HepG2 (cell line): ENCODE data around the gene RBBP8NL. TPM values are rescaled to one million over a fixed set of nuclear protein-coding genes. Genes with fewer than 3 reads are reported as not detected.

Source experiments
- EED ChIP-seq: sonication (generic); formaldehyde crosslinking; IDR thresholded peaks from 2 replicates; pipeline ENCODE4 v1.5.0; 2020; ENCODE audit warnings: mild to moderate bottlenecking, missing genetic modification reagents
- ELF1 ChIP-seq: sonication (generic); formaldehyde crosslinking; IDR thresholded peaks from 2 replicates; pipeline ENCODE4 v1.4.0; 2020; ENCODE audit warnings: missing genetic modification reagents
- FOXA3 ChIP-seq: IDR thresholded peaks from 2 replicates; pipeline ENCODE4 v1.6.1; 2016; ENCODE audit warnings: missing genetic modification reagents, missing compliant biosample characterization
- GATAD1 ChIP-seq: IDR thresholded peaks from 2 replicates; pipeline ENCODE4 v1.6.1; 2016; ENCODE audit warnings: missing genetic modification reagents, missing compliant biosample characterization
- MAZ ChIP-seq, 2 experiments: sonication (generic) in 1 of 2; formaldehyde crosslinking in 1 of 2; IDR thresholded peaks; 2 replicates each; pipeline versions ENCODE4 v1.5.0 to v1.6.1; 2012 to 2020; ENCODE audit warnings: low read depth in 2 of 2, mild to moderate bottlenecking in 2 of 2, borderline replicate concordance in 1 of 2, improper control_type of control experiment in 1 of 2, low read length in 1 of 2, missing genetic modification reagents in 1 of 2, moderate library complexity in 1 of 2
- MIER2 ChIP-seq: IDR thresholded peaks from 2 replicates; pipeline ENCODE4 v1.6.1; 2016; ENCODE audit warnings: missing biosample characterization, missing genetic modification reagents
- PAWR ChIP-seq: sonication (generic); formaldehyde crosslinking; IDR thresholded peaks from 2 replicates; pipeline ENCODE4 v1.4.0; 2020; ENCODE audit warnings: missing genetic modification reagents, mild to moderate bottlenecking, borderline replicate concordance
- ZBTB38 ChIP-seq: sonication (generic); formaldehyde crosslinking; IDR thresholded peaks from 2 replicates; pipeline ENCODE4 v1.5.1; 2020; ENCODE audit warnings: mild to moderate bottlenecking, missing genetic modification reagents
- ZBTB39 ChIP-seq: sonication (generic); formaldehyde crosslinking; IDR thresholded peaks from 2 replicates; pipeline ENCODE4 v1.5.0; 2020; ENCODE audit warnings: missing genetic modification reagents
- ZNF12 ChIP-seq: sonication (generic); formaldehyde crosslinking; IDR thresholded peaks from 2 replicates; pipeline ENCODE4 v1.5.0; 2020; ENCODE audit warnings: missing genetic modification reagents
- ZNF432 ChIP-seq: sonication (generic); formaldehyde crosslinking; IDR thresholded peaks from 2 replicates; pipeline ENCODE4 v1.5.0; 2020; ENCODE audit warnings: missing genetic modification reagents, mild to moderate bottlenecking, borderline replicate concordance
- ZNF710 ChIP-seq: sonication (generic); formaldehyde crosslinking; IDR thresholded peaks from 2 replicates; pipeline ENCODE4 v1.5.0; 2020; ENCODE audit warnings: mild to moderate bottlenecking, missing genetic modification reagents, borderline replicate concordance
- ZNF850 ChIP-seq: sonication (generic); formaldehyde crosslinking; conservative IDR thresholded peaks from 2 replicates; pipeline ENCODE4 v1.9.0; 2021; ENCODE audit warnings: mild to moderate bottlenecking, missing genetic modification reagents
- polyA plus RNA-seq, 8 experiments: library from polyadenylated mRNA; depleted of rRNA in 3 of 8; stranded (reverse) in 7 of 8; unstranded in 1 of 8; fragments of >200 nt; fragmentation: Illumina TruSeq in 4 of 8; extraction: Trizol in 4 of 8; gene quantifications; 2 replicates each; pipeline versions ENCODE4 v1.2.1 to v1.2.3, GENCODE V29; 2011 to 2016; ENCODE audit warnings: low read depth in 4 of 8, missing spikeins in 1 of 8, mixed read lengths in 1 of 8; ENCODE audit not compliant: insufficient read depth in 1 of 8
- total RNA-seq, 5 experiments: library from RNA; depleted of rRNA; stranded (reverse); fragments of >200 nt; fragmentation: Illumina TruSeq; extraction: Trizol; gene quantifications; 2 replicates each; pipeline ENCODE4 v1.2.3, GENCODE V29; 2016; ENCODE audit warnings: low read depth in 1 of 5
- TF ChIP-seq, protein P1 (sequence below): sonication (generic); formaldehyde crosslinking; conservative IDR thresholded peaks from 2 replicates; pipeline ENCODE4 v1.4.0; 2020; ENCODE audit warnings: mild to moderate bottlenecking, missing genetic modification reagents, moderate library complexity
- TF ChIP-seq, protein P2 (sequence below): sonication (generic); formaldehyde crosslinking; IDR thresholded peaks from 2 replicates; pipeline ENCODE4 v1.4.0; 2020; ENCODE audit warnings: missing genetic modification reagents, borderline replicate concordance

RBBP8NL gene
- total and polyA plus RNA-seq, 2 of the 13 experiments (the other 11 are each of a cell fraction or from before 2014, with no cell fraction given) = 0.69 to 0.86 TPM

GRCh38 chr20:62376112-62377063, 51.0 kb downstream of the RBBP8NL start (continued):
- peak; percentile 75 for TF ChIP-seq ZNF12 (CRISPR knock-in tag)
- no peak; the same call in none of the 2 replicates for TF ChIP-seq ELF1 (CRISPR knock-in tag)
- TF ChIP-seq ZNF710 (CRISPR knock-in tag) = peak; percentile 79
- TF ChIP-seq, protein P1, sequence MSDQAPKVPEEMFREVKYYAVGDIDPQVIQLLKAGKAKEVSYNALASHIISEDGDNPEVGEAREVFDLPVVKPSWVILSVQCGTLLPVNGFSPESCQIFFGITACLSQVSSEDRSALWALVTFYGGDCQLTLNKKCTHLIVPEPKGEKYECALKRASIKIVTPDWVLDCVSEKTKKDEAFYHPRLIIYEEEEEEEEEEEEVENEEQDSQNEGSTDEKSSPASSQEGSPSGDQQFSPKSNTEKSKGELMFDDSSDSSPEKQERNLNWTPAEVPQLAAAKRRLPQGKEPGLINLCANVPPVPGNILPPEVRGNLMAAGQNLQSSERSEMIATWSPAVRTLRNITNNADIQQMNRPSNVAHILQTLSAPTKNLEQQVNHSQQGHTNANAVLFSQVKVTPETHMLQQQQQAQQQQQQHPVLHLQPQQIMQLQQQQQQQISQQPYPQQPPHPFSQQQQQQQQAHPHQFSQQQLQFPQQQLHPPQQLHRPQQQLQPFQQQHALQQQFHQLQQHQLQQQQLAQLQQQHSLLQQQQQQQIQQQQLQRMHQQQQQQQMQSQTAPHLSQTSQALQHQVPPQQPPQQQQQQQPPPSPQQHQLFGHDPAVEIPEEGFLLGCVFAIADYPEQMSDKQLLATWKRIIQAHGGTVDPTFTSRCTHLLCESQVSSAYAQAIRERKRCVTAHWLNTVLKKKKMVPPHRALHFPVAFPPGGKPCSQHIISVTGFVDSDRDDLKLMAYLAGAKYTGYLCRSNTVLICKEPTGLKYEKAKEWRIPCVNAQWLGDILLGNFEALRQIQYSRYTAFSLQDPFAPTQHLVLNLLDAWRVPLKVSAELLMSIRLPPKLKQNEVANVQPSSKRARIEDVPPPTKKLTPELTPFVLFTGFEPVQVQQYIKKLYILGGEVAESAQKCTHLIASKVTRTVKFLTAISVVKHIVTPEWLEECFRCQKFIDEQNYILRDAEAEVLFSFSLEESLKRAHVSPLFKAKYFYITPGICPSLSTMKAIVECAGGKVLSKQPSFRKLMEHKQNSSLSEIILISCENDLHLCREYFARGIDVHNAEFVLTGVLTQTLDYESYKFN (CRISPR knock-in tag) = peak; percentile 68
- TF ChIP-seq, protein P2, sequence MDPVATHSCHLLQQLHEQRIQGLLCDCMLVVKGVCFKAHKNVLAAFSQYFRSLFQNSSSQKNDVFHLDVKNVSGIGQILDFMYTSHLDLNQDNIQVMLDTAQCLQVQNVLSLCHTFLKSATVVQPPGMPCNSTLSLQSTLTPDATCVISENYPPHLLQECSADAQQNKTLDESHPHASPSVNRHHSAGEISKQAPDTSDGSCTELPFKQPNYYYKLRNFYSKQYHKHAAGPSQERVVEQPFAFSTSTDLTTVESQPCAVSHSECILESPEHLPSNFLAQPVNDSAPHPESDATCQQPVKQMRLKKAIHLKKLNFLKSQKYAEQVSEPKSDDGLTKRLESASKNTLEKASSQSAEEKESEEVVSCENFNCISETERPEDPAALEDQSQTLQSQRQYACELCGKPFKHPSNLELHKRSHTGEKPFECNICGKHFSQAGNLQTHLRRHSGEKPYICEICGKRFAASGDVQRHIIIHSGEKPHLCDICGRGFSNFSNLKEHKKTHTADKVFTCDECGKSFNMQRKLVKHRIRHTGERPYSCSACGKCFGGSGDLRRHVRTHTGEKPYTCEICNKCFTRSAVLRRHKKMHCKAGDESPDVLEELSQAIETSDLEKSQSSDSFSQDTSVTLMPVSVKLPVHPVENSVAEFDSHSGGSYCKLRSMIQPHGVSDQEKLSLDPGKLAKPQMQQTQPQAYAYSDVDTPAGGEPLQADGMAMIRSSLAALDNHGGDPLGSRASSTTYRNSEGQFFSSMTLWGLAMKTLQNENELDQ (CRISPR knock-in tag) = peak; percentile 28; the same call in 1 of the 2 replicates
- TF ChIP-seq PAWR (CRISPR knock-in tag) = peak; percentile 95
- TF ChIP-seq MAZ (IDR thresholded peaks at IDR 0.05; ENCODE audit: borderline replicate concordance, low read depth, low read length) = peak; percentile 89; the same call in 1 of the 2 replicates
- TF ChIP-seq MAZ (CRISPR knock-in tag; IDR thresholded peaks at IDR 0.05; ENCODE audit: low read depth) = peak; percentile 86; the same call in 1 of the 2 replicates
- peak; percentile 65; the same call in 1 of the 2 replicates for TF ChIP-seq ZBTB39 (CRISPR knock-in tag)
- TF ChIP-seq ZNF850 = peak; percentile 85; the same call in 1 of the 2 replicates
- TF ChIP-seq GATAD1 (CRISPR knock-in tag) = peak; percentile 73; the same call in 1 of the 2 replicates
- no peak; the same call in 1 of the 2 replicates for TF ChIP-seq MIER2 (CRISPR knock-in tag)
- TF ChIP-seq ZNF432 (CRISPR knock-in tag) = no peak
- peak; percentile 90; the same call in 1 of the 2 replicates for TF ChIP-seq EED (CRISPR knock-in tag)
- TF ChIP-seq ZBTB38 (CRISPR knock-in tag) = peak; percentile 78; the same call in 1 of the 2 replicates
- TF ChIP-seq FOXA3 (CRISPR knock-in tag) = peak; percentile 61
